IPS DF 19.7 (cell line): ENCODE measurements around the gene VPS33A.
"Not testable (repeated sequence)": the region's sequence is repeated elsewhere in the genome, so short reads cannot be mapped to it uniquely, and the experiment has no call there.

Experiments used
- DNase-seq: peaks from one replicate; pipeline ENCODE4 v3.0.0-alpha.2; 2013; ENCODE audit warnings: low read depth, low spot score

VPS33A gene

GRCh38 chr12:122205053-122205925, 61.0 kb downstream of the VPS33A start:
- no peak for DNase-seq

GRCh38 chr12:122204167-122205052, 61.9 kb downstream of the VPS33A start:
- no peak for DNase-seq

- DNase-seq = no peak
Measured at GRCh38 chr12:122203301-122204166, 62.8 kb downstream of the VPS33A start, which contains the start of gene B3GNT4. Gene B3GNT4, plus strand, starts transcription at chr12:122203709. Its CDS starts 910 bp downstream, at chr12:122204619.

- not testable (repeated sequence) for DNase-seq
Measured at GRCh38 chr12:122202811-122203210, 63.5 kb downstream of the VPS33A start.

GRCh38 chr12:122202017-122202416, 64.3 kb downstream of the VPS33A start:
- DNase-seq = no peak

- no peak for DNase-seq
Measured at GRCh38 chr12:122201381-122201780, 64.9 kb downstream of the VPS33A start.

DNA sequence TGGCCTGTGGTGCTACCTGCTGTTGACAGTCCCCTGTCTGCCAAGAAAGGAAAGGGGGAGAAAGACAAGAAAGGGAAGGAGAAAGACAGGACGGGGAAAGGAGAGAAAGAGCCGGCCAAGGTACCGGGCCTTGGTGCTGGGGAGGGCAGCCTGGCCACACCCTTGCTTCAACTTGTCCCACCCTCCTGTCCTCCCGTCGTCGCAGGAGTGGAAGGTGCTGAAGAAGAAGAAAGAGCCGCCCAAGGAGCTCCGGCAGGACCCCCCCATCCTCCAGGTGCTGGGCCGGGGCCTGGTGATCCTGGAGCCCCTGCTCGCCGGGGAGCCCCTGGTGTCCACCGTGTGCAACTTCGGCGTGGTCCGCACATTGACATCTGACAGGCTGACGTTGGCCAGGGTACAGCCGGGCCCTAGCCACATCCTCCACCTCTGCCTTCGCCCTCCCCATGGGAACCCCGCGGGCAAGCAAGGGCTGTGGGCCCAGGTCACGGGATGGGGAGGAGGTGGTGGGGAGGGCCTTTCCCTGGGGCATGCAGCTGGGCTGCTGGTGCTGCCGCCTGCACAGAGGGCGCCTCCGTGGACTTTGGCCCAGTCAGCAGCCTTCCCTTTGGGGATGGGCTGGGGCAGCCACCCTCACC, 65.6 kb downstream of the VPS33A start:
- DNase-seq = no peak

GRCh38 chr12:122199484-122200355, 66.6 kb downstream of the VPS33A start:
- DNase-seq = no peak

DNA sequence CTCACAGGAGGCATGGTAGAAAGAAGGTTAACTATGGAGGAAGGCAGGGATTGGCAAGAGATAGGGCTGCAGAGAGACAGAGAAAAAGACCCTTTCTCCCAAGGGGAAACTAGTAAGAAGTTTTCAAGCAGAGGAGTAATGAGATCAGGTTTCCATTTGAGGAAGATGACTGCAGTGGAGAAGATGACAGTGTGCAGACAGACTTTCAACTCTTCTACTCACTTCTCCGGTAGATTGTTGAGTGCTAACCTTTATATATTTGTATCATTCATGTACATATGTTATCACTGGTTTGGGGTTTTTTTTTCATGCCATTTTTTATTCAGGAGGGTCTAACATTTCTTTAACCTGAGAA, 68.7 kb downstream of the VPS33A start:
- no peak for DNase-seq

GRCh38 chr12:122195405-122195804, 70.9 kb downstream of the VPS33A start:
- no peak for DNase-seq

DNA sequence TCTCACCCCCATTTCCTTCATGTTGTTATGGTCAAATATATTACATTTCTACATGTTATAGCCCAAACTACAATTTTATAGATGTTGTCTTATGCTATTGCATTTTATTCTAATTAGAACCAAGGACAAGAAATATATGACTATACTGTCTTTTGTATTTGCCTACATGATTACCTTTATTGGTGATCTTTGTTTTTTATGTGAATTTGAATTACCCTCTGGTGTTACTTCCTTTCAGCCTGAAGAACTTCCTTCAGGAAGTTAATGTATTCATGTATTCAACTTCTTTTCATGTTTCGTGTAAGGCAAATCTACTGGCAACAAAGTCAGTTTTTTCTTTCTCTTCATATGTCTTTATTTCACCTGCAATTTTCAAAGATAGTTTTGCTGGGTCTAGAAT, 71.5 kb downstream of the VPS33A start:
- DNase-seq = no peak

GRCh38 chr12:122192441-122192840, 73.9 kb downstream of the VPS33A start:
- no peak for DNase-seq

- DNase-seq = no peak
Measured at GRCh38 chr12:122190842-122191668, 75.2 kb downstream of the VPS33A start.

- DNase-seq = no peak
Measured at GRCh38 chr12:122189626-122190475, 76.4 kb downstream of the VPS33A start.

DNA sequence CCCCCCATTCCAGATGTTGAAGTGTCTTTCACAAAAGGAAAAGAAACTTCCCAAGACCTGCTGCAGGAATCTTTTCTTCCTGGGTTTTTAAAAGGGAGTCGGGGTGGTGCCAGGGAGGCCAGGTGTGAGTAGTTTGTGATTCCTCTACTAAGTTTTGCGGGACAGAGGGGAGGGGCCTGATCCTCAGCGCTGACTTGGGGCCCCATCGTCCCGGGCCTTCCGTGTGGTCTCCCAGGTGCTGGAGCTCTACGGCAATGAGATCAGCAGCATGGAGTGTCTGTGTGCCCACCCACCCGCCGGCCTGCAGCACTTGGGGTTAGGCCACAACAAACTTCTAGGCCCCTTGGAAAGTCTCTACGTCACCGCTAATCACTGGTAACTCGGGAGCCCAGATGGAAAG, 78.8 kb downstream of the VPS33A start:
- no peak for DNase-seq

GRCh38 chr12:122185494-122186082, 80.7 kb downstream of the VPS33A start:
- DNase-seq = no peak

GRCh38 chr12:122185079-122185478, 81.2 kb downstream of the VPS33A start:
- DNase-seq = no peak

GRCh38 chr12:122184517-122184916, 81.8 kb downstream of the VPS33A start:
- DNase-seq = no peak
